Upper lobe of left lung (tissue), 6 donors: ENCODE data around the gene CNTNAP2. TPM values are rescaled to one million over a fixed set of nuclear protein-coding genes. Genes with fewer than 3 reads are reported as not detected.

Experiments used
- ATAC-seq, 2 donors: fragments of 200-7000 bp; cut with Tn5 transposase; one replicate each; pipeline ENCODE4 v1.9.1; 2022; ENCODE audit warnings: mild to moderate bottlenecking in 2 of 2, moderate library complexity in 2 of 2; ENCODE audit not compliant: low FRiP score in 2 of 2
- DNase-seq, 2 donors: peaks; one replicate each; pipeline ENCODE4 v3.0.0-alpha.2; 2019 to 2020
- H3K27ac ChIP-seq, 4 donors: fragments of 200-600 bp; sonication (generic); one replicate each; pipeline ENCODE4 v1.5.1; 2016 to 2019
- H3K27me3 ChIP-seq, 4 donors: fragments of 200-600 bp; sonication (generic); one replicate each; pipeline ENCODE4 v1.5.1; 2017 to 2019
- H3K36me3 ChIP-seq, 4 donors: fragments of 200-600 bp; sonication (generic); one replicate each; pipeline ENCODE4 v1.5.1; 2016 to 2019
- H3K4me1 ChIP-seq, 4 donors: fragments of 200-600 bp; sonication (generic); one replicate each; pipeline ENCODE4 v1.5.1; 2018 to 2019
- H3K4me3 ChIP-seq, 4 donors: fragments of 200-600 bp; sonication (generic); one replicate each; pipeline ENCODE4 v1.5.1; 2017 to 2019; ENCODE audit warnings: mild to moderate bottlenecking in 2 of 4, moderate library complexity in 1 of 4
- H3K9me3 ChIP-seq, 4 donors: fragments of 200-600 bp; sonication (generic); one replicate each; pipeline ENCODE4 v1.5.1; 2018 to 2019
- CTCF ChIP-seq, 6 experiments: fragments of 450-650 bp in 4 of 6; fragments of 200-600 bp in 2 of 6; sonication (generic) in 2 of 6; IDR thresholded peaks; one replicate each; pipeline ENCODE4 v1.5.1; 2016 to 2019; ENCODE audit warnings: antibody characterized with exemption in 6 of 6
- EP300 ChIP-seq, 4 donors: sonication (generic); formaldehyde crosslinking; IDR thresholded peaks; one replicate each; pipeline ENCODE4 v1.5.1; 2017; ENCODE audit warnings: antibody characterized with exemption in 4 of 4, control low read depth in 2 of 4
- POLR2A ChIP-seq, 4 donors: fragments of 450-650 bp; IDR thresholded peaks; one replicate each; pipeline ENCODE4 v1.5.1; 2016 to 2017; ENCODE audit warnings: antibody characterized with exemption in 4 of 4, mild to moderate bottlenecking in 2 of 4
- POLR2AphosphoS5 ChIP-seq, 2 donors: sonication (generic); formaldehyde crosslinking; IDR thresholded peaks; one replicate each; pipeline ENCODE4 v1.5.1; 2017; ENCODE audit warnings: antibody characterized with exemption in 2 of 2
- WGBS, 2 donors: methylation state at CpG; one replicate each; pipeline ENCODE4 v1.1.5; 2017 to 2018; 5-methylcytosine and 5-hydroxymethylcytosine counted together
- total RNA-seq, 6 donors: library from RNA; depleted of rRNA in 4 of 6; stranded (reverse); fragments of >200 nt in 4 of 6; gene quantifications; one replicate each; pipeline versions ENCODE4 v1.1.0 to v1.2.1, GENCODE V29; 2016 to 2021
- donor health status: DM: no; HTN: no; CAD: no; lungs with moderate emphysema.
- donor health status: DM: no; HTN: yes; CAD: no; lungs with severe emphysema.

The CNTNAP2 gene
- total RNA-seq, 6 donors from 2014 or later: 0.06 to 1.0 (median 0.37) TPM

- no peaks in the 10 kb centered on the region for H3K9me3 ChIP-seq
- H3K36me3 ChIP-seq: no peaks in the 10 kb centered on the region
- WGBS, 2 donors: 75 to 81% methylated on average over 6 of the region's 6 CpGs
- DNase-seq: no peak
- no peak overlapping the region for H3K4me3 ChIP-seq
- no peaks in the 10 kb centered on the region for H3K27me3 ChIP-seq
- no peak overlapping the region for H3K27ac ChIP-seq
- peak in 1 of 2 donors; percentile 40 for ATAC-seq
- no peaks in the 10 kb centered on the region for H3K4me1 ChIP-seq
- TF ChIP-seq CTCF (IDR thresholded peaks at IDR 0.05): no peak
- no peak for TF ChIP-seq EP300 (IDR thresholded peaks at IDR 0.05)
- TF ChIP-seq POLR2A (IDR thresholded peaks at IDR 0.05): no peak
Observed at GRCh38 chr7:148147438-148147837, 2030.8 kb downstream of the CNTNAP2 start.

- Histone ChIP-seq H3K27me3 (no peaks in the 10 kb centered on the region), H3K36me3 (no peaks in the 10 kb centered on the region), H3K9me3 (no peaks in the 10 kb centered on the region), H3K27ac (no peak overlapping the region), H3K4me3 (no peak overlapping the region), H3K4me1 (peaks cover 0 to 2% (median under 1%) of the 10 kb centered on the region in 4 donors)
- 88 to 90% methylated on average over 3 of the region's 3 CpGs for WGBS, 2 donors
- ATAC-seq (no peak), DNase-seq (no peak)
- no peak for TF ChIP-seq POLR2AphosphoS5 (IDR thresholded peaks at IDR 0.05)
- no peak for TF ChIP-seq EP300 (IDR thresholded peaks at IDR 0.05)
- TF ChIP-seq CTCF (IDR thresholded peaks at IDR 0.05): no peak
- TF ChIP-seq POLR2A (IDR thresholded peaks at IDR 0.05): no peak
Observed at GRCh38 chr7:148148456-148148855, 2031.9 kb downstream of the CNTNAP2 start.

GRCh38 chr7:148149730-148150129 is 2033.1 kb downstream of the CNTNAP2 start:
- no peaks in the 10 kb centered on the region for H3K9me3 ChIP-seq
- H3K4me1 ChIP-seq: peaks cover 0 to 9% (median 3%) of the 10 kb centered on the region in 4 donors
- TF ChIP-seq POLR2A (IDR thresholded peaks at IDR 0.05) (no peak), POLR2AphosphoS5 (IDR thresholded peaks at IDR 0.05) (no peak), EP300 (IDR thresholded peaks at IDR 0.05) (no peak), CTCF (IDR thresholded peaks at IDR 0.05) (no peak)
- H3K27ac ChIP-seq: no peak overlapping the region
- no peaks in the 10 kb centered on the region for H3K27me3 ChIP-seq
- no peak for DNase-seq
- ATAC-seq: no peak
- H3K36me3 ChIP-seq: no peaks in the 10 kb centered on the region
- 88 to 100% methylated on average over 3 of the region's 3 CpGs for WGBS, 2 donors
- H3K4me3 ChIP-seq: no peak overlapping the region

- DNase-seq: no peak
- 92 to 100% methylated on average over 2 of the region's 2 CpGs for WGBS, 2 donors
- no peak overlapping the region for H3K27ac ChIP-seq
- peaks cover 0 to 9% (median 3%) of the 10 kb centered on the region in 4 donors for H3K4me1 ChIP-seq
- H3K4me3 ChIP-seq: no peak overlapping the region
- TF ChIP-seq POLR2AphosphoS5 (IDR thresholded peaks at IDR 0.05): no peak
- ATAC-seq: no peak
- H3K27me3 ChIP-seq: no peaks in the 10 kb centered on the region
- no peaks in the 10 kb centered on the region for H3K36me3 ChIP-seq
- H3K9me3 ChIP-seq: no peaks in the 10 kb centered on the region
Observed at GRCh38 chr7:148151778-148152177, 2035.2 kb downstream of the CNTNAP2 start.

- H3K4me3 ChIP-seq: no peak overlapping the region
- H3K27me3 ChIP-seq: no peaks in the 10 kb centered on the region
- DNase-seq: peak; percentile 29 to 87
- no peak overlapping the region for H3K27ac ChIP-seq
- 57 to 66% methylated on average over 4 to 6 of the region's 6 CpGs for WGBS, 2 donors
- no peaks in the 10 kb centered on the region for H3K9me3 ChIP-seq
- H3K4me1 ChIP-seq: peaks cover 0 to 9% (median 3%) of the 10 kb centered on the region in 4 donors
- peak; percentile 72 to 76 for ATAC-seq
- TF ChIP-seq CTCF (IDR thresholded peaks at IDR 0.05) (no peak), POLR2AphosphoS5 (IDR thresholded peaks at IDR 0.05) (no peak), POLR2A (IDR thresholded peaks at IDR 0.05) (no peak), EP300 (IDR thresholded peaks at IDR 0.05) (no peak)
- H3K36me3 ChIP-seq: no peaks in the 10 kb centered on the region
Observed at GRCh38 chr7:148153616-148154284, 2037.1 kb downstream of the CNTNAP2 start.
